NB4 (cell line): ENCODE measurements around the gene NUTM2G.

Experiments
- CTCF ChIP-seq: IDR thresholded peaks from one replicate; pipeline ENCODE4 v1.5.1; 2012; ENCODE audit warnings: low read depth, low read length
- MAX ChIP-seq: IDR thresholded peaks from 2 replicates; pipeline ENCODE4 v1.6.1; 2011; ENCODE audit warnings: low read depth, low read length
- MYC ChIP-seq: IDR thresholded peaks from 2 replicates; pipeline ENCODE4 v1.6.1; 2011; ENCODE audit warnings: low read depth, low read length
- POLR2A ChIP-seq: IDR thresholded peaks from 2 replicates; pipeline ENCODE4 v1.6.1; 2011; ENCODE audit warnings: mild to moderate bottlenecking; ENCODE audit not compliant: insufficient read length; ENCODE audit errors: extremely low read depth

- TF ChIP-seq CTCF (no peak), MYC (no peak), POLR2A (no peak), MAX (no peak)
These were observed 44.2 kb upstream of the NUTM2G start for GRCh38 chr9:96884443-96884842.
